Measurements from ENCODE around the gene CD180.
A peak's percentile ranks its signal among the peaks of the same experiment; 100 is the strongest.

Gene CD180

GRCh38 chr5:67164856-67165525 is 31.6 kb downstream of the CD180 start:
- no peak for DNase-seq (ENCODE audit: low read depth in 2 of 2)
- TF ChIP-seq CTCF (IDR thresholded peaks at IDR 0.05; ENCODE audit: low read depth, low read length) = no peak
- H3K4me3 ChIP-seq (replicated peaks in 1 of 2; ENCODE audit: low read depth in 2 of 2, low read length in 2 of 2) = no peak overlapping the region

GRCh38 chr5:67163863-67164595 is 32.6 kb downstream of the CD180 start:
- TF ChIP-seq CTCF (IDR thresholded peaks at IDR 0.05; ENCODE audit: low read depth, low read length) = no peak
- no peak for DNase-seq (ENCODE audit: low read depth in 2 of 2)
- H3K4me3 ChIP-seq (replicated peaks in 1 of 2; ENCODE audit: low read depth in 2 of 2, low read length in 2 of 2) = no peak overlapping the region

- no peak overlapping the region for H3K4me3 ChIP-seq (replicated peaks in 1 of 2; ENCODE audit: low read depth in 2 of 2, low read length in 2 of 2)
- no peak for DNase-seq (ENCODE audit: low read depth in 2 of 2)
- TF ChIP-seq CTCF (IDR thresholded peaks at IDR 0.05; ENCODE audit: low read depth, low read length) = no peak
Observed at GRCh38 chr5:67163231-67163756, 33.3 kb downstream of the CD180 start.

- DNase-seq (ENCODE audit: low read depth in 2 of 2) = no peak
- TF ChIP-seq CTCF (IDR thresholded peaks at IDR 0.05; ENCODE audit: low read depth, low read length) = no peak
- no peak overlapping the region for H3K4me3 ChIP-seq (replicated peaks in 1 of 2; ENCODE audit: low read depth in 2 of 2, low read length in 2 of 2)
Observed at GRCh38 chr5:67161767-67162166, 34.8 kb downstream of the CD180 start.

GRCh38 chr5:67160985-67161384 is 35.6 kb downstream of the CD180 start:
- TF ChIP-seq CTCF (IDR thresholded peaks at IDR 0.05; ENCODE audit: low read depth, low read length) = no peak
- H3K4me3 ChIP-seq (replicated peaks in 1 of 2; ENCODE audit: low read depth in 2 of 2, low read length in 2 of 2) = no peak overlapping the region
- DNase-seq (ENCODE audit: low read depth in 2 of 2) = peak; percentile 67 to 74

GRCh38 chr5:67160272-67160671 is 36.3 kb downstream of the CD180 start:
- H3K4me3 ChIP-seq (replicated peaks in 1 of 2; ENCODE audit: low read depth in 2 of 2, low read length in 2 of 2) = no peak overlapping the region
- no peak for DNase-seq (ENCODE audit: low read depth in 2 of 2)
- no peak for TF ChIP-seq CTCF (IDR thresholded peaks at IDR 0.05; ENCODE audit: low read depth, low read length)

All from cardiac fibroblast (primary cell).